ENCODE data around the gene ISG20L2. TPM values are rescaled to one million over a fixed set of nuclear protein-coding genes. Genes with fewer than 3 reads are reported as not detected.

Gene ISG20L2
- total RNA-seq, 1 donor from 2014 or later, result 47.0 TPM

DNA sequence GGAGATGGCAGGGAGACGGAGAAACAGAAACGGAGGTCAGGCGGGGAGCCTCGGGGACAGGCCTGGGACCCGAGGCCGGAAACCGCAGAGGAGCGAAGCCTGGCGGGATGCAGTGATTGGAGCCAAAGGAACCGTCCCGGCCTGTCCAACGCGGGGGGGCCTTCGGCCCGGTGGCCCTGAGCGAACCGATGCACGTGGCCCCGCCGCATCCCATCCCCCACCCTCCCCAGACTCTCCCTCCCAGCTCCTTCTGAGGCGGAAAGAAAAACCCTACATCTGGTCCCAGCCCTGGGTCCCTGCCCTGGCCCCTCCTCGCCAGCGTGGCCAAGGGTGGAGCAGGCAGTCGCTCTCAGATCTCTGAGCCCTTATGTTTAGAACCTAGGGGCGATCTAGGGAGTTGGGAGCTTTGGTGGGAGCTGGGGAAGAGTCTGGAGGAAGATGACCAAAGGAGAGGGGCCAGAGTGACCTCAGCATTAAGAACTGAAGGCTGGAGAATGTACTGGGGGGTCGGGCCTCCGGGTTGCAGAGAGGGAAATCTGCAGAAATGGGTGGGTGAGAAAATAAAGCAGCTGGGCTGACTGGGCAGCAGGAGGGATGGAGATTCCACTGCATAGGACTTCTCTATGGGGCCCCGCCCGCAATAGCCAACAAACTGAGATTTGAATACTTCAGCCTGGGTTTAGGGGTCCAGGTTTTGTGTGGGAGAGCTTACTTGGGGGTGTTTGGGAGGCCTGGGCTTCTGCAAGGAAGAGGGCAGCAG lies 21.7 kb downstream of the ISG20L2 start:
- DNase-seq (ENCODE audit: low read depth, low spot score), result no peak
- TF ChIP-seq, protein P1, sequence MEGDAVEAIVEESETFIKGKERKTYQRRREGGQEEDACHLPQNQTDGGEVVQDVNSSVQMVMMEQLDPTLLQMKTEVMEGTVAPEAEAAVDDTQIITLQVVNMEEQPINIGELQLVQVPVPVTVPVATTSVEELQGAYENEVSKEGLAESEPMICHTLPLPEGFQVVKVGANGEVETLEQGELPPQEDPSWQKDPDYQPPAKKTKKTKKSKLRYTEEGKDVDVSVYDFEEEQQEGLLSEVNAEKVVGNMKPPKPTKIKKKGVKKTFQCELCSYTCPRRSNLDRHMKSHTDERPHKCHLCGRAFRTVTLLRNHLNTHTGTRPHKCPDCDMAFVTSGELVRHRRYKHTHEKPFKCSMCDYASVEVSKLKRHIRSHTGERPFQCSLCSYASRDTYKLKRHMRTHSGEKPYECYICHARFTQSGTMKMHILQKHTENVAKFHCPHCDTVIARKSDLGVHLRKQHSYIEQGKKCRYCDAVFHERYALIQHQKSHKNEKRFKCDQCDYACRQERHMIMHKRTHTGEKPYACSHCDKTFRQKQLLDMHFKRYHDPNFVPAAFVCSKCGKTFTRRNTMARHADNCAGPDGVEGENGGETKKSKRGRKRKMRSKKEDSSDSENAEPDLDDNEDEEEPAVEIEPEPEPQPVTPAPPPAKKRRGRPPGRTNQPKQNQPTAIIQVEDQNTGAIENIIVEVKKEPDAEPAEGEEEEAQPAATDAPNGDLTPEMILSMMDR (conservative IDR thresholded peaks at IDR 0.05), result no peak
- no peaks in the 10 kb centered on the region for H3K36me3 Mint-ChIP-seq (ENCODE audit: low read depth)
- no peaks in the 10 kb centered on the region for H3K9me3 Mint-ChIP-seq
- H3K27me3 Mint-ChIP-seq (ENCODE audit: low read depth), result peaks cover 30% of the 10 kb centered on the region
- peaks cover 82% of the 10 kb centered on the region for H3K4me1 Mint-ChIP-seq
- H3K27ac Mint-ChIP-seq (ENCODE audit: unreplicated experiment), result peak overlapping the region; percentile 99
- peak overlapping the region; percentile 95 for H3K4me3 Mint-ChIP-seq

DNA sequence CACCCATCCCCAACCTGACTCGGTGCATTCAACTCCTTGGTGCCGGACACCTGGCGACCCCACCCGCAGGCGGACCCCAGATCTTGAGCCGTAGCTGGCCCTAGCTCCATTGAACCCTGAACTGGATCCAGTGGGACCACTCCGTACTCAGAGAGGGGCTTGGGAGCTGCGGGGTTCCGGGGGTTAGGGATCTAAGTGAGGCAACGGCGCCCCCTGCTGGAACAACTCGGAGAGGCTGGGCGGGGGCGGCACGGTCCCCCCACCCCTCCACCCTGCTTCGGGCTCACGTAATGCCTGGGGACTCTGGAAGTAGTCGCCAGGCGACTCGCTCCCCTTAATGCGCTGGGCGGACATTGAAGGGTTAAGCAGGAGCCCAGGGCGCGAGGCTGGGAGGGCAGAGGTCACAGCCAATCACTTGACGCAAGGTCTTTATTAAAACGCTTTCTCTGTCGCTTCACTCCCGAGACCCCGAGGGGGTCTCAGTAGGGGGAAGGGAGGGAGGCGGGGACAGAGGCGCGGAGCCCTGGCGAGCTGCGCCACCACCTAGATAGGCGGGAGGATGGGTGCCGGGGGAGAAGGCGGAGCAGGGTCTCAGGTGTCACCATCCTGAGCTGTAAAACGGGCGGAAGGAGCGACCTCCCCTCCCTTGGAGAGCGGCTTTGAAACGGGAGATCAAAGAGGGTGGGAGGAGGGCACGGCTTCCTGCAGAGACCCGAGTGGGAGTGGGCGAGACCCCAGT lies 22.5 kb downstream of the ISG20L2 start:
- Mint-ChIP-seq H3K27me3 (ENCODE audit: low read depth) (peaks cover 30% of the 10 kb centered on the region), H3K9me3 (no peaks in the 10 kb centered on the region), H3K27ac (ENCODE audit: unreplicated experiment) (peak overlapping the region; percentile 99), H3K4me3 (peak overlapping the region; percentile 95), H3K4me1 (peaks cover 85% of the 10 kb centered on the region), H3K36me3 (ENCODE audit: low read depth) (peaks cover 3% of the 10 kb centered on the region)
- DNase-seq (ENCODE audit: low read depth, low spot score), result peak; percentile 96
- TF ChIP-seq, protein P1 (conservative IDR thresholded peaks at IDR 0.05), result peak; percentile 94

DNA sequence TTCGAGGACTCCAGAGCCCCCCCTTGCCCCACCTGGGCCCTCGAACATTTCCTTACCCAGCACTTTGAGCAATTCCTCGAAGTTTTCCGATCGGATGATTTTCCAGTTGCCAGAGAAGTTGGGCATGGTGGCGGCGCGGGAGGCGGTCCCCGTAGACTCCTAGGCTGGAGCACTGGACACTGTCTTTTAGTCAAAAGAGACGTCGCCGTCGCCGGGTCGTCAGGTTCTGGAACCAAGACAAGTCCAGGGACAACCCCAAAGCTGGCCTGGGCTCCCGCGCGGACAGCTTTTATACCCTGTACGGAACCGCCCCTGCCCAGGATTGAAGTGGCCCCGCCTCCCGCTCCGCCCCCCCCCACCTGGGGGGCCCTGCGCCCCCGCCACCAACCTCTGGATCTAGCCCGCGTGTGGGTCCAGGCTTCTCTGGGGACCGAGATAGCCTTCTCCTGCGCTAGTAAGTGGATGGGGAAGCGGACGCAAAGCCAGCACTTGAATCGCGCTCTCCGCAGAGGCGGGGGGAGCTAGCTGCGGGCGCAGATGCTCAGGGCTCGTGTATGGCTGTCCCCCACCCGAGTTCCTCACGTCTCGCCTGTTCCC lies 23.1 kb downstream of the ISG20L2 start, which contains the start of gene CRABP2:
Gene CRABP2, minus strand, starts transcription at position 263 of the 597 bp plus-strand sequence. Its CDS starts 137 bp downstream, at position 126.
- H3K27me3 Mint-ChIP-seq (ENCODE audit: low read depth), result peaks cover 30% of the 10 kb centered on the region
- H3K4me3 Mint-ChIP-seq, result peak within 1 kb of the TSS; percentile 95
- no peaks in the 10 kb centered on the region for H3K9me3 Mint-ChIP-seq
- H3K4me1 Mint-ChIP-seq, result peaks cover 82% of the 10 kb centered on the region
- TF ChIP-seq, protein P1 (conservative IDR thresholded peaks at IDR 0.05), result no peak
- peaks cover 6% of the 10 kb centered on the region for H3K36me3 Mint-ChIP-seq (ENCODE audit: low read depth)
- H3K27ac Mint-ChIP-seq (ENCODE audit: unreplicated experiment), result peak within 1 kb of the TSS; percentile 99
- DNase-seq (ENCODE audit: low read depth, low spot score), result no peak

DNA sequence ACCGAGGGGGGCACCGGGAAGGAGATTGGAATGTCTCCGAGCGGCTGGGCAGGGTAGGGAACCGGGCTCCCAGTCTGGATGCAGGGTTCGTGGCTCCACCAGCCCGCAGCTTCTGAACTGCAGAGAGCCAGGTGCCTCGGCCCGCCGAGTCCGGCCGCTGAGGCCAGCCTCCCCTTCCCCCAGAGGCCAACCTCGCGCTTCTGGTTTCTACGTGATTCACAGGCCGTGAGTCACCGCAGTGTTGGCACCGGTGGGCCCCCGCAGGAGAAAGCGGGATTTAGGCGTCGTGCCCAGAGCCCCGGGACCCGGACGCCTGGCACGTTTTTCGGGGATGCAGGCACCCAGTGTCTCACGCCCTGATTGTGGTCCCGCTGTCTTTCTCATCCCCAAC lies 23.6 kb downstream of the ISG20L2 start:
- TF ChIP-seq, protein P1 (conservative IDR thresholded peaks at IDR 0.05), result no peak
- Mint-ChIP-seq H3K9me3 (no peaks in the 10 kb centered on the region), H3K4me3 (peak overlapping the region; percentile 95), H3K27ac (ENCODE audit: unreplicated experiment) (peak overlapping the region; percentile 50), H3K36me3 (ENCODE audit: low read depth) (peaks cover 7% of the 10 kb centered on the region), H3K27me3 (ENCODE audit: low read depth) (peaks cover 30% of the 10 kb centered on the region), H3K4me1 (peaks cover 79% of the 10 kb centered on the region)
- DNase-seq (ENCODE audit: low read depth, low spot score), result no peak

DNA sequence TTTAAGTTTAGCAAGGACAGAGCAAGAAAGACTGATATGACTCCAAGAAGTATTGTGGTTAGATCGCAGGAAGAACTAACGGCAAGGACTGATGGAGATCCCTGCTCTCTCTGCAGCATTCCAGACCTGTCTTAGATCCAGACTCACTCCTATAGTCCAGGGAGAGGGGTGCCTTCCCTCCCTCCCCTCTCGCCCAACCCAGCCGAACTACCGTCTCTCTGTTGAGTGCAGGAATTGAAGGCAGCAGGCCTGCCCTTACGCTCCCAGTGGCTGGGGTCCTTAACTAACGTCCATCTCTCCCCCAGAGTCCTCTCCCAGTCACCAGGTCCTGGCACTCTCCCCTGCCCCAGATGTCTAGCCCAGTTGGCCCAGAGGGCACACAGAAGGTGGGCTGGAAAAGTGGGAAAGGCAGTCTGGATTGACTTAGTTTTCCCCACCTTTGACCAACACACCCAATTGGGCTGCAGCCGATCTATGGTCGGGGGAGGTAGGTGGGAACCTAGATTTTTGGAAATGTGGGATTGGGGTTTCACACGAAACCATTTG lies 24.3 kb downstream of the ISG20L2 start:
- Mint-ChIP-seq H3K4me3 (peak overlapping the region; percentile 95), H3K27me3 (ENCODE audit: low read depth) (peaks cover 33% of the 10 kb centered on the region), H3K9me3 (no peaks in the 10 kb centered on the region), H3K36me3 (ENCODE audit: low read depth) (peaks cover 14% of the 10 kb centered on the region), H3K27ac (ENCODE audit: unreplicated experiment) (peak overlapping the region; percentile 86), H3K4me1 (peaks cover 79% of the 10 kb centered on the region)
- DNase-seq (ENCODE audit: low read depth, low spot score), result no peak
- TF ChIP-seq, protein P1 (conservative IDR thresholded peaks at IDR 0.05), result no peak
